Adrenal gland (tissue), 12 donors: ENCODE data around the gene PTGES. TPM values are rescaled to one million over a fixed set of nuclear protein-coding genes. Genes with fewer than 3 reads are reported as not detected.
"Not testable (repeated sequence)": the region's sequence is repeated elsewhere in the genome, so short reads cannot be mapped to it uniquely, and the experiment has no call there.

Experiments used
- DNase-seq, 7 donors: peaks; one replicate each; pipeline ENCODE4 v3.0.0-alpha.2; 2019 to 2020
- H3K27ac ChIP-seq, 5 donors: fragments of 200-600 bp; sonication (generic) in 4 of 5; 1 replicate in 3 of 5; 2 replicates in 2 of 5; pipeline versions ENCODE4 v1.5.1 to v1.8.0; 2016 to 2020; ENCODE audit warnings: mild to moderate bottlenecking in 1 of 5
- H3K27me3 ChIP-seq: fragments of 200-600 bp; 2 replicates; pipeline ENCODE4 v1.8.0; 2021
- H3K36me3 ChIP-seq, 2 donors: fragments of 200-600 bp; replicated peaks in 1 of 2; 1 replicate in 1 of 2; 2 replicates in 1 of 2; pipeline versions ENCODE4 v1.5.1 to v1.8.0; 2018 to 2022
- H3K4me1 ChIP-seq, 2 donors: fragments of 200-600 bp; replicated peaks in 1 of 2; 1 replicate in 1 of 2; 2 replicates in 1 of 2; pipeline versions ENCODE4 v1.5.1 to v1.8.0; 2018 to 2021
- H3K4me3 ChIP-seq, 4 donors: fragments of 200-600 bp; sonication (generic) in 3 of 4; one replicate each; pipeline ENCODE4 v1.5.1; 2016 to 2018
- H3K9me3 ChIP-seq, 3 donors: fragments of 200-600 bp; sonication (generic) in 1 of 3; replicated peaks in 1 of 3; 1 replicate in 2 of 3; 2 replicates in 1 of 3; pipeline versions ENCODE4 v1.5.1 to v1.8.0; 2016 to 2021
- CTCF ChIP-seq, 6 experiments: fragments of 450-650 bp in 4 of 6; fragments of 200-600 bp in 2 of 6; sonication (generic) in 1 of 6; IDR thresholded peaks; 1 replicate in 5 of 6; 2 replicates in 1 of 6; pipeline versions ENCODE4 v1.5.1 to v1.8.0; 2016 to 2021; ENCODE audit warnings: antibody characterized with exemption in 6 of 6, mild to moderate bottlenecking in 2 of 6, moderate library complexity in 1 of 6
- POLR2A ChIP-seq, 2 donors: fragments of 450-650 bp; IDR thresholded peaks; one replicate each; pipeline ENCODE4 v1.6.1; 2017; ENCODE audit warnings: antibody characterized with exemption in 2 of 2, mild to moderate bottlenecking in 2 of 2, moderate library complexity in 1 of 2
- WGBS, 4 donors: extraction: QIAGEN DNeasy Blood & Tissue Kit in 2 of 4; methylation state at CpG; one replicate each; pipeline versions ENCODE4 v1.1.5 to v1.1.7; 2013 to 2017; 5-methylcytosine and 5-hydroxymethylcytosine counted together
- intact Hi-C, 2 donors: fragments of 100-400 bp; cut with DNase I; formaldehyde crosslinking; loops; one replicate each; pipeline versions ENCODE4 v1.14.1 to v1.15.0; 2022 to 2023
- polyA plus RNA-seq, 3 donors: library from polyadenylated mRNA; stranded (reverse); fragments of 200-250 nt in 2 of 3; fragments of 350-450 nt in 1 of 3; fragmentation: Illumina TruSeq in 1 of 3; extraction: RNeasy Lipid Tissue Mini Kit (QIAGEN cat#74804) in 1 of 3; gene quantifications; one replicate each; pipeline ENCODE4 v1.2.3, GENCODE V29; 2013 to 2014
- total RNA-seq, 9 donors: library from RNA; depleted of rRNA in 4 of 9; stranded (reverse); fragments of >200 nt in 4 of 9; fragments of 120-200 nt in 1 of 9; fragmentation: NEBNext Ultra II Directional in 1 of 9; extraction: Animal tissue kit (Norgen Biotek cat#: 25700) in 1 of 9; gene quantifications; one replicate each; pipeline versions ENCODE4 v1.1.0 to v1.2.4, GENCODE V29; 2013 to 2023
- donor health status: healthy with polysubstance abuse.
- donor health status: Bipolar disorder and iron deficiency.
- donor health status: DM: yes; HTN: yes; CAD: no.
- donor health status: DM: no; HTN: no; CAD: no.
- donor health status: DM: no; HTN: no; CAD: no.
- donor health status: DM: yes; HTN: yes; CAD: no.

Gene PTGES
- total and polyA plus RNA-seq, 12 donors = 0.12 to 4.4 (median 1.3) TPM; not detected in 1

GRCh38 chr9:129794549-129794948 lies 41.7 kb upstream of the PTGES start:
- Histone ChIP-seq H3K27ac (no peak overlapping the region), H3K36me3 (no peaks in the 10 kb centered on the region), H3K4me1 (no peaks in the 10 kb centered on the region), H3K27me3 (no peaks in the 10 kb centered on the region), H3K4me3 (no peak overlapping the region), H3K9me3 (no peaks in the 10 kb centered on the region)
- TF ChIP-seq POLR2A (IDR thresholded peaks at IDR 0.05) = no peak
- TF ChIP-seq CTCF (IDR thresholded peaks at IDR 0.05) = no peak
- intact Hi-C loops = no loop called here
- 73 to 85% (median 82%) methylated on average over 8 of the region's 8 CpGs for WGBS, 4 donors
- DNase-seq = no peak

DNA sequence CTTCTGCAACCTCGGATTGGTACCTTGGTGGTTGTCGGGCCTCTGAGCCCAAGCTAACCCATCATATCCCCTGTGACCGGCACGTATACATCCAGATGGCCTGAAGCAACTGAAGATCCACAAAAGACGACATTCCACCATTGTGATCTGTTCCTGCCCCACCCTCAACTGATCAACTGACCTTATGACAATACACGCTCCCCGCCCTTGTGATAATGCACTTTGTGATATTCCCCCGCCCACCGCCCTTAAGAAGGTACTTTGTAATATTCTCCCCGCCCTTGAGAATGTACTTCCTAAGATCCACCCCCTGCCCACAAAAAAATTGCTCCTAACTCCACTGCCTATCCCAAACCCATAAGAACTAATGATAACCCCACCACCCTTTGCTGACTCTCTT lies 33.6 kb upstream of the PTGES start:
- peaks cover 7% of the 10 kb centered on the region for H3K27me3 ChIP-seq
- no peak for DNase-seq
- no peaks in the 10 kb centered on the region for H3K9me3 ChIP-seq
- H3K4me1 ChIP-seq = no peaks in the 10 kb centered on the region
- intact Hi-C loops = loop anchor here in 1 of 2 donors (5.0 kb wide), 1 partner anchor 139 kb away; no protein-coding TSS in a partner anchor
- no peaks in the 10 kb centered on the region for H3K36me3 ChIP-seq
- H3K4me3 ChIP-seq = no peak overlapping the region
- no peak for TF ChIP-seq CTCF (IDR thresholded peaks at IDR 0.05)
- no peak for TF ChIP-seq POLR2A (IDR thresholded peaks at IDR 0.05)
- 78 to 80% (median 78%) methylated on average over 10 of the region's 10 CpGs for WGBS, 4 donors
- H3K27ac ChIP-seq = no peak overlapping the region

DNA sequence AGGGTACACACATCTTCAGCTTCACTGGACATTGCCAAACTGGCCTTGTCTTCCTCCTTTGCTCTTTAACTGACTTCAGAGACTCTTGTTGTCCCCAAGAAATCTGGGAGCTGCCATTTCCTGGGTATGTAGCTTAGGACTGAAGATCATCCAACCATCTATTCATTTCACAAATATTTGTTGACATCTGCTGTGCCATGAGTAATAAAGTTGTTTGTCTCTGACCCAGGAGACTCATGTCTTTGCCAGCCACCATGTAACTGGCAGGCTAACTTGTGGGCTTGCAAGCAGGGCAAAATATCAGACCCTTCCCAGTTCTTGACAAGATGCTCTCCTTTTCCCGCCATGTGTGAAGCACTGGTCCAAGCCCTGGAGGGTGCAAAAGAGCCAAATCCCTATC lies 33.0 kb upstream of the PTGES start:
- Histone ChIP-seq H3K9me3 (no peaks in the 10 kb centered on the region), H3K4me1 (no peaks in the 10 kb centered on the region), H3K36me3 (no peaks in the 10 kb centered on the region), H3K27me3 (peaks cover 7% of the 10 kb centered on the region), H3K4me3 (no peak overlapping the region), H3K27ac (no peak overlapping the region)
- TF ChIP-seq CTCF (IDR thresholded peaks at IDR 0.05) (no peak), POLR2A (IDR thresholded peaks at IDR 0.05) (no peak)
- intact Hi-C loops = loop anchor here (2.0 to 5.0 kb wide), 2 partner anchors 49 to 139 kb away; no protein-coding TSS in a partner anchor
- DNase-seq = no peak
- WGBS, 4 donors = 63 to 91% (median 87%) methylated on average over 1 of the region's 1 CpG

DNA sequence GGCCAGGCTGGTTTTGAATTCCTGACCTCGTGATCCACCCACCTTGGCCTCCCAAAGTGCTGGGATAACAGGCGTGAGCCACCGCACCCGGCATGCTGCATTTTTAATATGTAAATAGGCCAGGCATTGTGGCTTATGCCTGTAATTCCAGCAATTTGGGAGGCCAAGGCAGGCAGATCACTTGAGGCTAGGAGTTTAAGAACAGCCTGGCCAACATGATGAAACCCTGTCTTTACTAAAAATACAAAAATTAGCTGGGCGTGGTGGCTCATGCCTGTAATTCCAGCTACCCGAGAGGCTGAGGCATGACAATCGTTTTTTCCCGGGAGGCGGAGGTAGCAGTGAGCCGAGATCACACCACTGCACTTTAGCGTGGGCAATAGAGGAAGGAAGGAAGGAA lies 32.1 kb upstream of the PTGES start:
- H3K4me1 ChIP-seq, H3K27me3 ChIP-seq, H3K9me3 ChIP-seq, H3K36me3 ChIP-seq, DNase-seq, H3K27ac ChIP-seq, H3K4me3 ChIP-seq: not testable (repeated sequence)
- intact Hi-C loops = loop anchor here (2.0 to 5.0 kb wide), 3 partner anchors 48 to 143 kb away; partner anchors contain the start of gene ASB6 (in 1 of the 2)
- WGBS, 4 donors = 52 to 75% (median 64%) methylated on average over 11 of the region's 11 CpGs
